Activated naive CD8-positive, alpha-beta T cell treated with anti-CD3 and anti-CD28 coated beads for 36 hours (primary cell): ENCODE data around the gene MYH11. TPM values are rescaled to one million over a fixed set of nuclear protein-coding genes. Genes with fewer than 3 reads are reported as not detected.

ENCODE experiments used
- DNase-seq: peaks from one replicate; pipeline ENCODE4 v3.0.0; 2021
- H3K27ac Mint-ChIP-seq: one replicate; pipeline ENCODE4 v1.8.0; 2022; ENCODE audit warnings: mild to moderate bottlenecking, moderate library complexity, mixed read lengths
- H3K27me3 Mint-ChIP-seq: one replicate; pipeline ENCODE4 v1.8.0; 2022; ENCODE audit warnings: mild to moderate bottlenecking, mixed read lengths
- H3K36me3 Mint-ChIP-seq: one replicate; pipeline ENCODE4 v1.8.0; 2021; ENCODE audit warnings: mild to moderate bottlenecking, mixed read lengths
- H3K4me1 Mint-ChIP-seq: one replicate; pipeline ENCODE4 v1.8.0; 2021; ENCODE audit warnings: mixed read lengths
- H3K4me3 Mint-ChIP-seq: one replicate; pipeline ENCODE4 v1.8.0; 2022; ENCODE audit warnings: mild to moderate bottlenecking, moderate library complexity, mixed read lengths
- H3K9me3 Mint-ChIP-seq: one replicate; pipeline ENCODE4 v1.8.0; 2022; ENCODE audit warnings: mixed read lengths
- total RNA-seq, 2 experiments: library from RNA; stranded (reverse); gene quantifications; one replicate each; pipeline ENCODE4 v1.2.3, GENCODE V29; 2021

Gene MYH11
- total RNA-seq, 2 experiments from 2014 or later, result not detected

DNA sequence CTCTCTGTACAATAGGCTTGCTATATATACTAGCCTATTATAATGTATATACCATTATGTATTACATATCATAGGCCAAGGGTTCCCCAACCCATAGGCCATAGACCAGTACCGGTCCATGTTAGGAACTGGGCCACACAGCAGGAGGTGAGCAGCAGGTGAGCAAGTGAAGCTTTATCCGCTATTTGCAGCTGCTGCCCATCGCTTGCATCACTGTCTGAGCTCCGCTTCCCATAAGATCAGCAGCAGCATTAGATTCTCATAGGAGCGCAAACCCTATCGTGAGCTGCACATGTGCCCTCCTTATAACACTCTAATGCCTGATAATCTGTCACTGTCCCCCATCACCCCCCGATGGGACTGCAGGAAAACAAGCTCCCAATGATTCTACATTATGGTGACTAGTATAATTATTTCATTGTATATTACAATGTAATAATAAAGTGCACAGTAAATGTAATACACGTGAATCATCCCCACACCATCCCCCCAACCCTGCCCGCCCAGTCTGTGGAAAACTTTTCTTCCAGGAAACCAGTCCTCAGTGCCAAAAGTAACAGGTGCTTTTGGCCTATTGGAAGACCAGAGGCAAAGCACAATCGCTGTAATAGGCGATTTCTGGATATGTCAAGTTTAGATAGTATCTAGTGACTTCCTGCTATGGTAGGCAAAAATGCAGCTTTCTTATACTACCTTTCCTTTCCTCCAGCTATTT, 84.1 kb downstream of the MYH11 start:
- Mint-ChIP-seq H3K9me3 (no peaks in the 10 kb centered on the region), H3K27ac (no peak overlapping the region), H3K4me3 (no peak overlapping the region), H3K27me3 (peaks cover 5% of the 10 kb centered on the region), H3K36me3 (no peaks in the 10 kb centered on the region), H3K4me1 (no peaks in the 10 kb centered on the region)
- DNase-seq, result no peak

DNA sequence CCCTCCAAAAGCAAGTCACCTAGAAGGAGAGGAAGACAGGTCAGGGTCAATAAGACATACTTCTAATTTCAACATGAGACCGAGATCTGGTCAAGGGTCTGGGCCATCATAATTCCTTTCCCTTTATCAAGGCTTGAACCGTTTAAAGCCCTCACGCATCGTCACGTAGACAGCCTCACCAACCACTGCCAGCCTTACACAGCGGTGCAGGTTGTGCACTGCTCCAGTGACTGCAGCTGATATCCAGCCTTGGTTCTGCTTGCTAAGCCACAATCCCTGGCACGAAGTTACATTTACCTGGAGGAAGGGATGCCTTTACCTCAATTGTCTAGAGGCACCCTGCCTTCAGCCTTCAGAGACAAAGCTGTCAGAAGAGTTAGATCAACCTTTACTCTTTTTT, 85.1 kb downstream of the MYH11 start:
- Mint-ChIP-seq H3K4me1 (no peaks in the 10 kb centered on the region), H3K36me3 (no peaks in the 10 kb centered on the region)

DNA sequence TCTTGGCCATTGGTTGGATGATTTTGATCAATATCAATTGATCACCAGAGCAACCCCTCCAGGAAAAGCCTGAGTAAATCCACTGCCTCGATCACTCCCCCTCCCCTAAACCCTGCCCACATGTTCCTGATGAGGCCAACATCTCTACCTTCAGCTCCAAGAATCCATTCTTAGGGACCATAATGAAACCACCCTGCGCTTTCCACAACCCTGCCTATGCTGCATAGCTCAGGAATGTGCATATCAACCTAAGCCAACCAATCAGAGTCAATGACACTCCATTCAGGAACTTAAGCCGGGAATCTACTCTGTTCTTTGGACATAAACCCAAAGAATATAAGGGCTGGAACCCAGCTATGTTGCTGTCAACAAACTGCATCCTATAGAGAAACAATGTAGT, 86.3 kb downstream of the MYH11 start:
- H3K4me1 Mint-ChIP-seq, result peaks cover 2% of the 10 kb centered on the region
- H3K27ac Mint-ChIP-seq, result no peak overlapping the region
- no peaks in the 10 kb centered on the region for H3K9me3 Mint-ChIP-seq
- no peak for DNase-seq
- H3K4me3 Mint-ChIP-seq, result no peak overlapping the region
- no peaks in the 10 kb centered on the region for H3K36me3 Mint-ChIP-seq
- H3K27me3 Mint-ChIP-seq, result no peaks in the 10 kb centered on the region

More for the DNA sequence above, 85.1 kb downstream of the MYH11 start:
- DNase-seq, result no peak
- Mint-ChIP-seq H3K27me3 (peaks cover 3% of the 10 kb centered on the region), H3K27ac (no peak overlapping the region), H3K4me3 (no peak overlapping the region), H3K9me3 (no peaks in the 10 kb centered on the region)

DNA sequence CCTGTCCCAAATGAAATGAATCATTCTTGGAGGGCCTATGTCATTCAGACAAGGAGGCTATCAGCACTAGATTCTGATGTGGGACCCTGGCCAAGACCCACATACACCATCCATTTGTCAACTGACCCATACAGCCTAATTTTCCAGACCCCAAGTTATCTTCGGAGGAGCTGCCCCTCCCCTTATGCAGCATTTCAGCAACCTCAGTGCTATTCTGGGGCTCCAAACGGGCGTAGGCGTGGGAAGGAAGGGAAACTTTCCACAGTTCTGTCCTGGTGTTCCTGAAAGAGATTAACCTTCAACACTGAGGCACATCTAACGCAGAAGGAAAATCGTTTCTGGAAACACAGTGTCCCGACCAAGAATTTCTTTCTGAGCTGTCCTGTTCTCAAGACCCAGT, 86.7 kb downstream of the MYH11 start:
- no peak overlapping the region for H3K27ac Mint-ChIP-seq
- DNase-seq, result no peak
- no peak overlapping the region for H3K4me3 Mint-ChIP-seq
- peaks cover 2% of the 10 kb centered on the region for H3K4me1 Mint-ChIP-seq
- H3K9me3 Mint-ChIP-seq, result no peaks in the 10 kb centered on the region
- H3K27me3 Mint-ChIP-seq, result peaks cover 2% of the 10 kb centered on the region
- H3K36me3 Mint-ChIP-seq, result no peaks in the 10 kb centered on the region

DNA sequence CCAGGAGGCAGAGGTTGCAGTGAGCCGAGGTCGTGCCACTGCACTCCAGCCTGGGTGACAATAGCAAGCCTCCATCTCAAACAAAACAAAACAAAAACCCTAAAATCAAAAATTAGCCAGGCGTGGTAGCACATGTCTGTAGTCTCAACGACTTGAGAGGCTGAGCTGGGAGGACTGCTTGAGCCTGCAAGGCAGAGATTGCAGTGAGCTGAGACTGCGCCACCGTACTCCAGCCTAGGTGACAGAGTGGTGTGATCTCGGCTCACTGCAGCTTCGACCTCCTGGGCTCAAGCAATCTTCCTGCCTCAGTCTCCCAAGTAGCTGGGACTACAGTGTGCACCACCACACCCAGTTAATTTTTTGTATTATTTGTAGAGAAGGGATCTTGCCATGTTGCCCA, 87.6 kb downstream of the MYH11 start:
- H3K27me3 Mint-ChIP-seq, result peaks cover 5% of the 10 kb centered on the region
- H3K9me3 Mint-ChIP-seq, result no peaks in the 10 kb centered on the region
- H3K27ac Mint-ChIP-seq, result no peak overlapping the region
- no peak for DNase-seq
- H3K4me1 Mint-ChIP-seq, result peaks cover 2% of the 10 kb centered on the region
- H3K4me3 Mint-ChIP-seq, result no peak overlapping the region
- no peaks in the 10 kb centered on the region for H3K36me3 Mint-ChIP-seq

DNA sequence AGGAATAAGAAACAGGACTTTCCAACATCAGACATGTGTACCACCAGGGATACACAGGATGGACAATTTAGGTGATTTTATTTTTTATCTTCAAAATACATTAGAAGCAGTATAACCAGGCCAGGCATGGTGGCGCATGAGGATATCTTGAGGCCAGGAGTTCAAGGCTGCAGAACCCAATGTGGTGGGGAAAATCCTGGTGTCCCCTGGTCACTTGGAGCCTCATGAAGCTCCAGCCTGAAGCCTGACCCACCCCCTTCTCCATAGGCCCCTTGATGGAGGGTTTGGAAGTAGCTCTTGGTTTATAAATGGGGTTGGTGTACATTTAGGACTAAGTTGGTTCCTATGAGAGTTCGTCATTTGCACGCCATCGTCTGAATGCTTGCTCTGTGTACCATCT, 88.6 kb downstream of the MYH11 start:
- Mint-ChIP-seq H3K36me3 (no peaks in the 10 kb centered on the region), H3K9me3 (no peaks in the 10 kb centered on the region), H3K27ac (no peak overlapping the region), H3K4me3 (no peak overlapping the region), H3K27me3 (peaks cover 5% of the 10 kb centered on the region), H3K4me1 (peaks cover 2% of the 10 kb centered on the region)
- no peak for DNase-seq

DNA sequence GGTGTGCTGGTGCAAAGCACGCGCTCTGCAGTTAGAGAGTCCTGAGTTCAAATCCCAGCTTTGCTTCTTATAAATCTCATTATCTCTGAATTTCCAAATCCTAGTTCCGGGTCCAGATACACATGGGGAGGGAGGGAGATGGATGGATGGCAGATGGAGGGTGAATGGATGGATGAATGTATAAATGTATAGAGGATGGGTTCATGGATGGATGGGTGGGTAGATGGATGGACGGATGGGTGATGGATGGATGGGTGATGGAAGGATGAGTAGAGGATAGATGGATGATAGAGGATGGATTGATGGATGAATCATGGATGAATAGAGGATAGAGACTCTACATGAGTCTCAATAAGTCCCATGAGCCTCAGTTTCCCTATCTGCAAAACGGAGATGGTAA, 89.9 kb downstream of the MYH11 start:
- peaks cover 5% of the 10 kb centered on the region for H3K27me3 Mint-ChIP-seq
- no peak overlapping the region for H3K27ac Mint-ChIP-seq
- no peak for DNase-seq
- H3K4me1 Mint-ChIP-seq, result peaks cover 2% of the 10 kb centered on the region
- H3K36me3 Mint-ChIP-seq, result no peaks in the 10 kb centered on the region
- no peaks in the 10 kb centered on the region for H3K9me3 Mint-ChIP-seq
- H3K4me3 Mint-ChIP-seq, result no peak overlapping the region

DNA sequence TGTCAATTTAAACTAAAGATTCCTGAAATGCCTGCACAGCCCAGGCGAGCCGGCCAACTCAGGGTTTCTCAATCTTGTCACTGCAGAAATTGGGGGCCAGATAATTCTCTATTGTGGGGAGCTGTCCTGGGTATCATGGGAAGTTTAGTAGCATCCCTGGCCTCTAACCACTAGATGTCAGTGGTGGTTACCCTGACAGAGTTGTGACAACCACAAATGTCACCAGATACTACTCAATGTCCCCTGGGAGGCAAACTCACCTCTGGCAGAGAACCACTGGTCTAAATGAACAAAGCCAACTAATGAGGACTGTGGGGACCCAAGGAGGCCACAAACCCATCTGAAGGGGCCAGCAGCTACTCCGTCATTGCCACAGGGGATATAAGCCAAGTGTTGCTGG, 90.9 kb downstream of the MYH11 start:
- Mint-ChIP-seq H3K27me3 (peaks cover 5% of the 10 kb centered on the region), H3K4me3 (no peak overlapping the region), H3K4me1 (peaks cover 2% of the 10 kb centered on the region), H3K27ac (no peak overlapping the region), H3K9me3 (no peaks in the 10 kb centered on the region), H3K36me3 (no peaks in the 10 kb centered on the region)
- DNase-seq, result peak; percentile 19

DNA sequence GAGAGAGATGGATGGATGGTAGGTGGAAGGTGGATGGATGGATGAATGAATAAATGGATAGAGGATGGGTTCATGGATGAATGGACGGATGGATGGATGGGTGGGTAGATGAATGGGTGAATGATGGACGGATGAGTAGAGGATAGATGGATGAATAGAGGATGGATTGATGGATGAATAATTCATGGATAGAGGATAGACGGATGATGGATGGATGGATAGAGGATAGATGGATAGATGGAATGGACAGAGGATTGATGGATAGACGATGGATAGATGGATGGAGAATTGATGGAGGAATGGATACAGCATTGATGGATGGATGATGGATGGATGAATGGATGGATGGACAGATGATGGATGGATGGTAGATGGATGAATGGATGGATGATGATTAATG, 91.7 kb downstream of the MYH11 start:
- no peak for DNase-seq
- H3K4me1 Mint-ChIP-seq, result peaks cover 2% of the 10 kb centered on the region
- no peaks in the 10 kb centered on the region for H3K9me3 Mint-ChIP-seq
- H3K4me3 Mint-ChIP-seq, result no peak overlapping the region
- no peaks in the 10 kb centered on the region for H3K36me3 Mint-ChIP-seq
- peaks cover 5% of the 10 kb centered on the region for H3K27me3 Mint-ChIP-seq
- H3K27ac Mint-ChIP-seq, result no peak overlapping the region

DNA sequence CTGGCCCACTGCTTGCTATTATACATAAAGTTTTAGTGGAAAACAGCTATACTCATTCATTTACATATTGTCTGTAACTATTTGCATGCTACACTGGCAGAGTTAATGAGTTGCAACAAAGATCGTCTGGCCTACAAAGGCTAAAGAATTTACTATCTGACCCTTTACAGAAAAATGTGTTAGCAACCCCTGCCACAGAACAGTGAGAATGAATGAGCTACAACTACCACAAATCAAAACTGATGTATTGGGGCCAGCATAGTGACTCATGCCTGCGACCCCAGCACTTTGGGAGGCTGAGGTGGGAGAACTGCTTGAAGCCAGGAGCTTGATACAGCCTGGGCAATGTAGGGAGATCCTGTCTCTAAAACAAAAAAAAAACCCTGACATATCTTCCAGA, 92.7 kb downstream of the MYH11 start:
- peaks cover 5% of the 10 kb centered on the region for H3K27me3 Mint-ChIP-seq
- no peaks in the 10 kb centered on the region for H3K36me3 Mint-ChIP-seq
- peaks cover 2% of the 10 kb centered on the region for H3K4me1 Mint-ChIP-seq
- H3K27ac Mint-ChIP-seq, result no peak overlapping the region
- H3K4me3 Mint-ChIP-seq, result no peak overlapping the region
- H3K9me3 Mint-ChIP-seq, result no peaks in the 10 kb centered on the region
- DNase-seq, result no peak

DNA sequence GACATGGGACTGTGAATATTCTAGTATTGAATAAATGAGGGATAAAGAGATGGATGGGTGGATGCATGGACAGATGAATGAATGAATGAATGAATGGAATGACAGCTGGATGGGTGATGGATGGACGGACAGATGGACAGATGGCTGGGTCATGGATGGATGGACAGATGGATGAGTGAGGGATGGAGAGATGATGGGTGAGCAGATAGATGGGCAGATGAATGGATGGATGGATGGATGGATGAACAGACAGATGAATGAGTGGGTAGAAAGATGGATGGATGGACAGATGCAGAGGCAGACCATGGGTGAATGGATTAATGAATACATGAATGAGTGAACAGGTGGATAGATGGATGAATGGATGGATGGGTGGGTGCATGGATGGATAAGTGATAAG, 96.7 kb downstream of the MYH11 start:
- Mint-ChIP-seq H3K27ac (no peak overlapping the region), H3K27me3 (peaks cover 6% of the 10 kb centered on the region), H3K4me1 (no peaks in the 10 kb centered on the region), H3K9me3 (no peaks in the 10 kb centered on the region), H3K4me3 (no peak overlapping the region), H3K36me3 (no peaks in the 10 kb centered on the region)
- DNase-seq, result no peak

DNA sequence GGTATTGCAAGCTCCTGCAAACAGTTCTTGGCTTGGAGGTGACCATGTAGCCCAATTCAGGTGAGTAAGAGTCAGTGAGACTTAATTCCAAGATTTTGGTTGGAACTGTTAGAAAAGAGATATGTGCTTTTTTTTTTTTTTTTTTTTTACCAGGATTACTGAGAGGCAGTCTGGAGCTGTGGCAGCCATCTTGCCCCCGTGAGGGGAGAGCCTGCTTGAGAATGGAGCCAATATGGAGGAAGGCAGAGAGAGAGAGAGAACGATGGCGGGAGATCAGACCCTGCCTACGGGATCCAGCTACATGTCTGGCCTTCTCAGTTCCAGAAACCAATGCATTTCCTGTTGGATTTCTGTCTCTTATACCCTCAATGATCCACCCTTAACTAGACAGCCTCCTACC, 97.8 kb downstream of the MYH11 start:
- H3K4me3 Mint-ChIP-seq, result no peak overlapping the region
- no peak overlapping the region for H3K27ac Mint-ChIP-seq
- DNase-seq, result no peak
- H3K27me3 Mint-ChIP-seq, result peaks cover 3% of the 10 kb centered on the region
- no peaks in the 10 kb centered on the region for H3K9me3 Mint-ChIP-seq
- H3K4me1 Mint-ChIP-seq, result no peaks in the 10 kb centered on the region
- H3K36me3 Mint-ChIP-seq, result no peaks in the 10 kb centered on the region

DNA sequence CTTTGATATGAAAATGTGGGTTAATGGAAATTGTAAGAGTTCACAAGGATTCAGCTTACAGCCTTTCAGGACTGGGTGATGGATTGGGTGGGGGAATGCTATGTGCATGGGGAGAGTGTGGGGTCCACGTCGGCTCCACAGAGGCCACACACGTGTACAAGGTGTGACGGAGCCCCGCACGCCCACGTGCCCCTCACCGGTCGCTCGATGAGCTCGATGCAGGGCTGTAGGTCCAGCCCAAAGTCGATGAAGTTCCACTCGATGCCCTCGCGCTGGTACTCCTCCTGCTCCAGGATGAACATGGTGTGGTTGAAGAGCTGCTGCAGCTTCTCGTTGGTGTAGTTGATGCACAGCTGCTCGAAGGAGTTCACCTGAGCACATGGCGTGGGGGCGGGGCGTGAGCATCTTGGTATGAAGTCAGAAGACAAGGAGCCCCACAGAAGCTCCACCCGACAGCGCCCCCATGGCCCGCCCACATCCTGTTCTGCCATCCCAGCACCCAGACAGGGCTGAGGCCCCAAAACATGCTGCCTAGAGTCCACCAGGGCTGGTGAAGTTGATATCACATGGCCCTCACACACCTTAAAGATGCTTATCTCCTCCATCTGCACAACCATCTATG, 99.1 kb downstream of the MYH11 start:
- H3K36me3 Mint-ChIP-seq, result no peaks in the 10 kb centered on the region
- H3K4me3 Mint-ChIP-seq, result no peak overlapping the region
- peaks cover 3% of the 10 kb centered on the region for H3K27me3 Mint-ChIP-seq
- peak; percentile 18 for DNase-seq
- H3K4me1 Mint-ChIP-seq, result no peaks in the 10 kb centered on the region
- H3K27ac Mint-ChIP-seq, result no peak overlapping the region
- H3K9me3 Mint-ChIP-seq, result no peaks in the 10 kb centered on the region

DNA sequence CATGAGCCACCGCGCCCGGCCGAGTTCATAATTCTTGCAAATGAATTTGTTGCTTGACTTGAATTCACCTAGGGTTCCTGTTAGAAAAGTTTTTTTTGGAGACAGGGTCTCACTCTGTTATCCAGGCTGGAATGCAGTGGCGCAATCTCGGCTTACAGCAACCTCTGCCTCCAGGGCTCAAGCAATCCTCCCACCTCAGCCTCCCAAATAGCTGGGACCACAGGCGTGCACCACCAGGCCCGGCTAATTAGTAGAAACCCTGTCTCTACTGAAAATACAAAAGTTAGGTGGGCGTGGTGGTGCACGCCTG, 99.8 kb downstream of the MYH11 start:
- no peak for DNase-seq
- peaks cover 3% of the 10 kb centered on the region for H3K27me3 Mint-ChIP-seq
- H3K4me3 Mint-ChIP-seq, result no peak overlapping the region
- H3K4me1 Mint-ChIP-seq, result no peaks in the 10 kb centered on the region
- H3K9me3 Mint-ChIP-seq, result no peaks in the 10 kb centered on the region
- no peaks in the 10 kb centered on the region for H3K36me3 Mint-ChIP-seq
- H3K27ac Mint-ChIP-seq, result no peak overlapping the region

DNA sequence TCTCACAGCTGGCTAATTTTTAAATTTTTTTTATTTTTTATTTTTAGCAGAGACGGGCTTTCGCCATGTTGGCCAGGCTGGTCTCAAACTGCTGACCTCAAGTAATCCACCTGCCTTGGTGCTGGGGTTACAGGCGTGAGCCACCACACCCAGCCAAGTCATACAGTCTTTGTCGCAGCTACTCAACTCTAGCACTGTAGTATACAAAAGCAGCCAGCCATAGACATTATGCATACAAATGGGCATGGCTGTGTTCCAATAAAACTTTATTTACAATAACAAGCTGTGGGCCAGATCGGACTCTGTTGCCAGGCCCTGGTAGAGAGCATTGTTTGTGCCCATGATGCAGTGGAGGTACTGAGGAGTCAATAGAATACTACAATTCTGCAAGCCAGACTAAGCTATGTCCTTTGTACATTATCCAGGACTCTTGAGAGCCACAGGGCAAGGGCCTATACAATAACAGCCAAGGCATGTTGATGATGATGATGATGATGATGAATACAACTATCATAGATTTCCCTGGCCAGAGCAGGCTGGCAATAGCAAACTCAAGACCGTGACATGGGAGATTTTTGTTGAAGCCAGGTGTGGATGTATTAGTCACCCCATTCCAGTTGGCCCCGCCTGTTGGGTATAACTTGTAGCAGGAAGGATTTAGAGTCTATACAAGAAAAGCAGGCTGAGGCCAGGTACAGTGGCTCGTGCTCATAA, 101.8 kb downstream of the MYH11 start:
- H3K36me3 Mint-ChIP-seq, result no peaks in the 10 kb centered on the region

More for the DNA sequence above, 101.8 kb downstream of the MYH11 start:
- H3K4me1 Mint-ChIP-seq, result no peaks in the 10 kb centered on the region
- H3K27ac Mint-ChIP-seq, result no peak overlapping the region
- no peak overlapping the region for H3K4me3 Mint-ChIP-seq
- no peaks in the 10 kb centered on the region for H3K9me3 Mint-ChIP-seq
- no peak for DNase-seq
- H3K27me3 Mint-ChIP-seq, result peaks cover 3% of the 10 kb centered on the region
